Panc1 (cell line): ENCODE results near the gene PRKG1. TPM values are rescaled to one million over a fixed set of nuclear protein-coding genes. Genes with fewer than 3 reads are reported as not detected.

Experiments used
- ATAC-seq: fragments of 200-7000 bp; cut with Tn5 transposase; 2 replicates; pipeline ENCODE4 v1.9.1; 2020; ENCODE audit warnings: mild to moderate bottlenecking, moderate library complexity
- BruUV-seq: library from RNA; stranded (reverse); fragments of 400-500 nt; replicated peaks from 2 replicates; lab custom pipeline; 2021; lab: Mats Ljungman, UMichigan
- CTCF ChIA-PET: fragments of 300-600 bp; sonication (Branson Sonifier 250); formaldehyde crosslinking; loops from one replicate; lab custom pipeline; 2022; ENCODE audit warnings: antibody characterized with exemption; lab: Charles Lee
- POLR2A ChIA-PET: fragments of 300-600 bp; sonication (Branson Sonifier 250); formaldehyde crosslinking; loops from one replicate; lab custom pipeline; 2022; ENCODE audit warnings: antibody characterized with exemption; lab: Charles Lee
- DNase-seq: peaks from one replicate; pipeline ENCODE4 v3.0.0-alpha.2; 2010; ENCODE audit warnings: low read depth, low spot score
- H3K27ac ChIP-seq: 2 replicates; pipeline ENCODE4 v1.5.1; 2011; ENCODE audit warnings: mild to moderate bottlenecking, low read length, inconsistent platforms
- H3K27me3 ChIP-seq: fragments of 200-500 bp; sonication (Bioruptor generic); 2 replicates; pipeline ENCODE4 v1.6.0; 2014; ENCODE audit warnings: low read length, inconsistent platforms; ENCODE audit not compliant: control insufficient read depth, insufficient read depth
- H3K36me3 ChIP-seq: fragments of 200-500 bp; sonication (Bioruptor generic); 2 replicates; pipeline ENCODE4 v1.5.1; 2014; ENCODE audit warnings: inconsistent platforms, mild to moderate bottlenecking, low read length, moderate library complexity; ENCODE audit not compliant: control insufficient read depth, insufficient read depth
- H3K4me1 ChIP-seq: 2 replicates; pipeline ENCODE4 v1.5.1; 2011; ENCODE audit warnings: inconsistent platforms, mild to moderate bottlenecking, low read length, moderate library complexity; ENCODE audit not compliant: control insufficient read depth, insufficient read depth
- H3K4me3 ChIP-seq, 2 experiments: 2 replicates each; pipeline ENCODE4 v1.5.1; 2011 to 2012; ENCODE audit warnings: low read depth in 2 of 2, low read length in 2 of 2, mild to moderate bottlenecking in 2 of 2, inconsistent platforms in 1 of 2, moderate library complexity in 1 of 2
- H3K9me3 ChIP-seq: fragments of 200-500 bp; sonication (Bioruptor generic); 2 replicates; pipeline ENCODE4 v1.5.1; 2014; ENCODE audit warnings: low read depth, mild to moderate bottlenecking, inconsistent platforms, low read length, moderate library complexity; ENCODE audit not compliant: control insufficient read depth, insufficient read depth
- POLR2AphosphoS5 ChIP-seq: IDR thresholded peaks from 2 replicates; pipeline ENCODE4 v1.6.1; 2012; ENCODE audit warnings: mild to moderate bottlenecking, low read depth, low read length, moderate library complexity
- SIN3A ChIP-seq: IDR thresholded peaks from 2 replicates; pipeline ENCODE4 v1.6.1; 2012; ENCODE audit warnings: low read depth, mild to moderate bottlenecking, low read length, moderate library complexity, borderline replicate concordance; ENCODE audit not compliant: insufficient read depth
- TCF7L2 ChIP-seq: IDR thresholded peaks from 2 replicates; pipeline ENCODE4 v1.6.1; 2011; ENCODE audit warnings: mild to moderate bottlenecking, low read depth, low read length, inconsistent platforms
- in situ Hi-C: cut with HindIII; loops from 2 replicates; pipeline ENCODE4 v1.10.0; 2016; ENCODE audit warnings: low sequenced_read_pairs, low pct_unique_long_range_greater_than_20kb
- intact Hi-C: fragments of 100-400 bp; cut with micrococcal nuclease; formaldehyde crosslinking; loops from one replicate; pipeline ENCODE4 v1.10.0; 2022; ENCODE audit not compliant: unreplicated experiment
- total RNA-seq: library from RNA; stranded (reverse); gene quantifications from one replicate; pipeline ENCODE4 v1.2.1, GENCODE V29; 2021; ENCODE audit not compliant: unreplicated experiment
- TF ChIP-seq, protein P1 (sequence below), 2 experiments: IDR thresholded peaks; 2 replicates each; pipeline ENCODE4 v1.6.1; 2011 to 2012; ENCODE audit warnings: low read depth in 2 of 2, control low read depth in 1 of 2, low read length in 1 of 2, mild to moderate bottlenecking in 1 of 2, moderate library complexity in 1 of 2; ENCODE audit not compliant: insufficient read depth in 1 of 2
- TF ChIP-seq, protein P2 (sequence below): fragments of 450-650 bp; IDR thresholded peaks from 2 replicates; pipeline ENCODE4 v1.5.1; 2017; ENCODE audit warnings: mild to moderate bottlenecking

Gene PRKG1
- total RNA-seq, 1 experiment from 2014 or later = 0.92 TPM

DNA sequence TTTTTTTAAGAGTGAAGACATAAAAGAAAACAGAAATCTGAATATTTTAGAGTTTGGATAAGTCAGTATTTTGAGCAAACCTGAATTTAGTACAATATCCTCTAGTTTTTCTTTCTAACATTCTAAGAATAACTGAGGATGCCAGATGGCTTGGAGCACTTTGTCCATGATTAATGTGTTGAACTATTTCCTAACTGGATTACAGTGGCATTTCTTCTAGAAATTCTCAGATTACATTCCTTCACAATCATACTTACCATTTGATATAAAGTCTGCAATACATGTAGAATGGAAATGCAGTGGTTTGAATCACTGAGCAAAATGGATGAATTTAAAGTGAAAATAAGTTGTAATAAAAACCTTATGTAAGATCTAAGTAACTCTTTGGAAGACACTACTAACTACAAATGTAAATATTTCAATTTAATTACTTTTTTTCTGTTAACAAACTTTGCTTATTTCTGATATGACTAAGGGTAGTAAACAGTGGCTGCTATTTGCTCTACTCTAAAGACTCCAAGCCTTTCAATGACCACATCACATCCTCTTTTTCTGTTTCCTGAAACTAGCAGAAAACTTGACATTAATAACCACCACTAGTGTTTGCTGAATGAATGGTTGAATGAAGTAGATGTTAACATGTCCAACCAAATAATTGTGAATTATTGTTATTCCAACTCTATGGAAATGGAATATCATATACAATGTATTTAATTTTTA lies 102.8 kb downstream of the PRKG1 start:
- H3K27me3 ChIP-seq = no peaks in the 10 kb centered on the region
- no peaks in the 10 kb centered on the region for H3K9me3 ChIP-seq
- no peak overlapping the region for H3K4me3 ChIP-seq
- intact Hi-C loops (no loop called here), in situ Hi-C loops (no loop called here)
- H3K36me3 ChIP-seq = no peaks in the 10 kb centered on the region
- ChIA-PET POLR2A (no interaction called here), CTCF (no interaction called here)
- H3K27ac ChIP-seq = no peak overlapping the region
- H3K4me1 ChIP-seq = no peaks in the 10 kb centered on the region
- no TSS peak for BruUV-seq
- no peak for ATAC-seq
- no peak for DNase-seq
- TF ChIP-seq, protein P1, sequence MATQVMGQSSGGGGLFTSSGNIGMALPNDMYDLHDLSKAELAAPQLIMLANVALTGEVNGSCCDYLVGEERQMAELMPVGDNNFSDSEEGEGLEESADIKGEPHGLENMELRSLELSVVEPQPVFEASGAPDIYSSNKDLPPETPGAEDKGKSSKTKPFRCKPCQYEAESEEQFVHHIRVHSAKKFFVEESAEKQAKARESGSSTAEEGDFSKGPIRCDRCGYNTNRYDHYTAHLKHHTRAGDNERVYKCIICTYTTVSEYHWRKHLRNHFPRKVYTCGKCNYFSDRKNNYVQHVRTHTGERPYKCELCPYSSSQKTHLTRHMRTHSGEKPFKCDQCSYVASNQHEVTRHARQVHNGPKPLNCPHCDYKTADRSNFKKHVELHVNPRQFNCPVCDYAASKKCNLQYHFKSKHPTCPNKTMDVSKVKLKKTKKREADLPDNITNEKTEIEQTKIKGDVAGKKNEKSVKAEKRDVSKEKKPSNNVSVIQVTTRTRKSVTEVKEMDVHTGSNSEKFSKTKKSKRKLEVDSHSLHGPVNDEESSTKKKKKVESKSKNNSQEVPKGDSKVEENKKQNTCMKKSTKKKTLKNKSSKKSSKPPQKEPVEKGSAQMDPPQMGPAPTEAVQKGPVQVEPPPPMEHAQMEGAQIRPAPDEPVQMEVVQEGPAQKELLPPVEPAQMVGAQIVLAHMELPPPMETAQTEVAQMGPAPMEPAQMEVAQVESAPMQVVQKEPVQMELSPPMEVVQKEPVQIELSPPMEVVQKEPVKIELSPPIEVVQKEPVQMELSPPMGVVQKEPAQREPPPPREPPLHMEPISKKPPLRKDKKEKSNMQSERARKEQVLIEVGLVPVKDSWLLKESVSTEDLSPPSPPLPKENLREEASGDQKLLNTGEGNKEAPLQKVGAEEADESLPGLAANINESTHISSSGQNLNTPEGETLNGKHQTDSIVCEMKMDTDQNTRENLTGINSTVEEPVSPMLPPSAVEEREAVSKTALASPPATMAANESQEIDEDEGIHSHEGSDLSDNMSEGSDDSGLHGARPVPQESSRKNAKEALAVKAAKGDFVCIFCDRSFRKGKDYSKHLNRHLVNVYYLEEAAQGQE (IDR thresholded peaks at IDR 0.05; ENCODE audit: insufficient read depth in 1 of 2, low read depth in 2 of 2, low read length in 1 of 2) = no peak
- TF ChIP-seq TCF7L2 = no peak
- TF ChIP-seq, protein P2, sequence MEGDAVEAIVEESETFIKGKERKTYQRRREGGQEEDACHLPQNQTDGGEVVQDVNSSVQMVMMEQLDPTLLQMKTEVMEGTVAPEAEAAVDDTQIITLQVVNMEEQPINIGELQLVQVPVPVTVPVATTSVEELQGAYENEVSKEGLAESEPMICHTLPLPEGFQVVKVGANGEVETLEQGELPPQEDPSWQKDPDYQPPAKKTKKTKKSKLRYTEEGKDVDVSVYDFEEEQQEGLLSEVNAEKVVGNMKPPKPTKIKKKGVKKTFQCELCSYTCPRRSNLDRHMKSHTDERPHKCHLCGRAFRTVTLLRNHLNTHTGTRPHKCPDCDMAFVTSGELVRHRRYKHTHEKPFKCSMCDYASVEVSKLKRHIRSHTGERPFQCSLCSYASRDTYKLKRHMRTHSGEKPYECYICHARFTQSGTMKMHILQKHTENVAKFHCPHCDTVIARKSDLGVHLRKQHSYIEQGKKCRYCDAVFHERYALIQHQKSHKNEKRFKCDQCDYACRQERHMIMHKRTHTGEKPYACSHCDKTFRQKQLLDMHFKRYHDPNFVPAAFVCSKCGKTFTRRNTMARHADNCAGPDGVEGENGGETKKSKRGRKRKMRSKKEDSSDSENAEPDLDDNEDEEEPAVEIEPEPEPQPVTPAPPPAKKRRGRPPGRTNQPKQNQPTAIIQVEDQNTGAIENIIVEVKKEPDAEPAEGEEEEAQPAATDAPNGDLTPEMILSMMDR = no peak
- no peak for TF ChIP-seq SIN3A
- TF ChIP-seq POLR2AphosphoS5 = no peak

DNA sequence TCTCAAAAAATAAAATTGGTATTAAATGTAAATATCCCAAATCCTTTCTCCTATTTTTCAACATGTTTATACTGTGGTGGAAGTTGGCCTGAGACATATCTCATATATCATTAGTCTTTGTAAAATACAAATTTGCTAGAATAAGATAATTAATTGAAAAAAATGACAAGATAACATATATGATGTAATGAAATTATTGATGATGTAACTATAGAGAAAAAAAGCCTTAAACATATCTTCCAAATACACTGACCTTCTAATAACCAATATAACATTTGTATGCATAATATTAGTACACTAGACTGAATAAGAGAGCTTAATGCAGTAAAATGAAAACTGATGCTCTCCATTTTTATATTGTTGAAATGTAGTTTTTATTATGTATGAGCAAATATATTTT lies 104.3 kb downstream of the PRKG1 start:
- Histone ChIP-seq H3K27ac (no peak overlapping the region), H3K4me1 (no peaks in the 10 kb centered on the region), H3K36me3 (no peaks in the 10 kb centered on the region), H3K9me3 (no peaks in the 10 kb centered on the region), H3K4me3 (no peak overlapping the region), H3K27me3 (no peaks in the 10 kb centered on the region)
- intact Hi-C loops (no loop called here), in situ Hi-C loops (no loop called here)
- DNase-seq = no peak
- ChIA-PET POLR2A (interaction anchor here (0.6 kb wide), 1 partner anchor 473 kb away, joined by 3 read pairs; no protein-coding TSS in a partner anchor), CTCF (no interaction called here)
- ATAC-seq = no peak
- BruUV-seq = no TSS peak
- TF ChIP-seq, protein P1 (IDR thresholded peaks at IDR 0.05; ENCODE audit: insufficient read depth in 1 of 2, low read depth in 2 of 2, low read length in 1 of 2) = no peak
- TF ChIP-seq, protein P2 = no peak
- no peak for TF ChIP-seq SIN3A
- TF ChIP-seq POLR2AphosphoS5 = no peak
- TF ChIP-seq TCF7L2 = no peak
